Measurements from ENCODE around the gene TSPAN10. TPM values are rescaled to one million over a fixed set of nuclear protein-coding genes. Genes with fewer than 3 reads are reported as not detected.

The TSPAN10 gene
- total and polyA plus RNA-seq, 2 of the 8 experiments (the other 6 are each of a cell fraction or from before 2014, with no cell fraction given): 0.99 to 1.1 TPM

- no peak for TF ChIP-seq NANOG (IDR thresholded peaks at IDR 0.05; ENCODE audit: insufficient read depth, low read depth, low read length, poor library complexity, severe bottlenecking)
- TF ChIP-seq EZH2 (IDR thresholded peaks at IDR 0.05; ENCODE audit: low read depth, low read length, severe bottlenecking): no peak
- TF ChIP-seq JUND (IDR thresholded peaks at IDR 0.05; ENCODE audit: low read length): no peak
Observed at GRCh38 chr17:81688616-81689015, 51.6 kb downstream of the TSPAN10 start (continued).

Data from H1 (cell line).